Bone marrow (tissue), 2 donors: Measurements from ENCODE around the gene SERTAD1.
"Not testable (repeated sequence)": the region's sequence is repeated elsewhere in the genome, so short reads cannot be mapped to it uniquely, and the experiment has no call there.

Experiments used
- DNase-seq, 2 donors: peaks; one replicate each; lab custom pipeline; 2025; lab: John Stamatoyannopoulos, UW

Gene SERTAD1

DNA sequence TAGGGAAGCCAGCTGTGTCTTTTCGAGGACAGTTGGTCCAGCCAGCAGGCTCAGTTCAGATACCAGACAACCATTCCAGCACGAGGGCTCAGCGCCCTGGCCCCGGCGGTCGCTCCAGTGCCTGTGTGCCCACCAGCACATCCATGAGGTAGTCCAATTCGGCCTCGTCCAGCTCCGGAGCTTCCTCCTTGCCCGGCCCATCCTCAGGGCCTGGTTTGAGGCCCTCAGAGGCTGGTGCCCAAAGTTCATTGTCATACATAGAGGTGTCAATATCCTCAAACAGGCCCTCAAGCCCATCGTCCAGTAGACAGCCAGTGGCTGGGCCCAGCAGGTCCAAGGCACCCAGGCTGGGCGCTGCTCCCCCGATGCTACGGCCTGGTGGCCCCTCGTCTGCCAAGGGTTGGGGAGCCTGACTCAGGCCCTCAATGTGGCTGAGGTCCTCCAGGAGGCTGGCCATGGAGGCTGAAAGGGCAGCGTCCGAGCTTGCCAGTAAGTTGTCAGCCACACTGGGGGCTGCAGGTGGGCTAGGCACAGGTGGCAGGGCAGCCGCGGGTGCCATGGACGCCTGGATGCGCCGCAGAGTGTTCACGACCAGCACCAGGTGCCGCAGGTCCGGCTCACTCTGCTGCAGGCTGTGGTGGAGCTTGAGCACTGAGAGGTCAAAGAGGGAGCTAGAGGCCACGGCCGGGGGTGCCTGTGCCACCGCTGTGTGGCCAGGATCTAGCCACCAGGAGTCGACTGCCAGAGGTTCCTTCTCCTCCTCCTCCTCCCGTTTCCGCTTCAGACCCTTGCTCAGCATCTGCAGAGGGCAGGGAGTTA lies 2.8 kb downstream of the SERTAD1 start:
- DNase-seq = no peak

DNA sequence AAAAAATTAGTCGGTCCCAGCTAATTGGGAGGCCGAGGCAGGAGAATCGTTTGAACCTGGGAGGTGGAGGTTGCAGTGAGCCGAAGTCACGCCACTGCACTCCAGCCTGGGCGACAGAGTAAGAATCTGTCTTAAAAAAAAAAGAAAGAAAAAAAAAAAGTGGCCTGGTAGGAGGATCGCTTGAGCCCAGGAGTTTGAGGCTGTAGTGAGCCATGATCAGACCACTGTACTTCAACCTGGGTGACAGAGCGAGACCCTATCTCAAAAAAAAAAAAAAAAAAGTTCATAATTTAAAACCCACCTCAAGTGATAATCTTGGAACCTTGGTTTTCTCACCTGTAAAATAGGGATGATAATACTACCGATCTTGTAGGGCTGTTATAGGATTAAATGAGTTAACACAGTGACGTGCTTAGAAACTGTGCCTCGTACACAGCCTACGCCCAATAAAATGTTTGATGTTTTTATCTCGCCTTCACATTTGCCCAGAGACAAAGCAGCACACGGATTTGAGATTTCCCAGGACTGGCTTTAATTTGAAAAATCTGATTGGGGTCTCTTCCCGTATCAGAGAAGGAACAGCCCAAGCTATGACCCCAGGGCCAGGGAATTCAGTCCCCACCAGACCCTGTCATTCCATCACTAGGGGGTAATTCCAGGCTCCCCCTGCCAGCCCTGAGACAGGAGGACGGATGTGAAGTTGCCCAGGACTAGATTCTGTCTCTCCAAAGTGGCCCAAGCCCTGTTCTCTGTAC lies 3.6 kb downstream of the SERTAD1 start:
- no peak for DNase-seq

DNA sequence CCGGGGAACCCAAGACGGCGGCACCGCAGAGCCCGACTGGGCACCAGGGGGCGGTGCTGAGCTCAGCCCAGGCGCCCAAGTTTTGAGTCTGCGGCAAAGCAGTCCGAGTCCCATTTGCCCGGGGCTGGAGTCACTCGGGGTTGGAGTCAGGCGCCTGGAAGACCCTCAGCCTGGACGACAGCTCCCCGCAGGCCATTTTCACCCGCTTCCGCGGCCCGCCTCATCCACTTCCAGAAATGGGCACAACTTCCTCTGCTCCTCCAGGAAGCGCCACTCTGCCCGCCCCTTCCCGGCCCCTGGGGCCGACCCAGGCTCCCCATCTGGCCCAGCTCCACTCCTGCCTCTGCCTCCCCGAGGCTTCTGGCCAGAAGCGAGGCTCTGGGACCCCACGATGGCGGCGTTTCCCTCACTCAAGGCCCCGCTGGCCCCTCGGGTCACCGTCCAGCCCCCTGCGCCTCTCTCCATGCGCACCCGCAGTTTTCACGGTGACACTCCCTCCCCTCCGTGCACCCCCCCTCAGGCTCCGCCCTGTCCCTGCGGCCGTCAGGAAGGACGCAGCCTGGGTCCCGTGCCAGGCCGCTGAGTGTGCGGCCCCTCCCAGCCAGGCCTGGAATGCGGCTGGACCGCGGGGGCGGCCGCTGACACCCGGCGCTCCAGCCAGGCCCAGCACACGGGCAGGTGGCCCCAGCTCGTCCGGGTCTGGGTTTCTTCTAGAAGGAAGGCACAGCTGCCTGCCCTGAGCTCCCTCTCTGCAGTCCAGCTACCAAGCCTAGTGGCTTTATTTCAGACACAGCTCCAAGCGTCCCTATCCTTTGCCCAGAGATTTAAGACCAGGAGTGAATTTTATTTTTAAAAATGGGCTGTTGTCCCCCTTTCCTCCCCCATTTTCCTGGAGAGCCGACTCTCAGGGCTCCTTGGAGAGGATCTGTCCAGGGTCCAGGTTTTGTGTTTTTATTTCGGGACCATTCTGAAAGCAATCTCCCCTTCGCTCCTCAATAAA lies 4.7 kb downstream of the SERTAD1 start:
- peak; percentile 59 to 95 for DNase-seq

DNA sequence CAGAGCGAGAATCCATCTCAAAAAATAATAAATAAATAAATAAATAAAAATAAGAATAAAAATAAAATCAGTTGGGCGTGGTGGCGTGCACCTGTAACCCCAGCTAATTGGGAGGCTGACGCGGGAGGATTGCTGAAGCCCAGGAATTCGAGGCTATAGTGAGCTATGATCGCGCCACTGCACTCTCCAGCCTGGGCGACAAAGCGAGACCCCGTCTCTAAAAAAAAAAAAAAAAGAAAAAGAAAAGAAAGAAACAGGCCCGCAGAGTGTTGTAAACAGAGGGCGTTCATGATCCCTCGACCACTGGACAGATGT lies 5.4 kb downstream of the SERTAD1 start:
- no peak for DNase-seq

DNA sequence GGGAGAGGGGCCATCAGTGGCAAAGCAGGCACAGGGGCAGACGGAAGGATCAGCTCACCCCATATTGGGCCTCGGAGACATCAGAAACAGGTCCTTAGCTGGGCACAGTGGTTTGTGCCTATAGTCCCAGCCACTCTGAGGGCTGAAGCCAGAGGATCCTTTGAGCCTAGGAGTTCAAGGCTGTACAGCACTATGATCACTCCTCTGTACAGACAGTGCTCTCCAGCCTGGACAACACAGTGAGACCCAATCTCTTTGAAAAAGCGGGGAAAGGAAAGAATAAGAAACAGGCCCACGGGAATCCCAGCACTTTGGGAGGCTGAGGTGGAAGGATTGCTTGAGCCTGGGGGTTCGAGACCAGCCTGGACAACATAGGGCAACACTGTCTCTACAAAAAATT lies 6.0 kb downstream of the SERTAD1 start:
- no peak for DNase-seq

DNA sequence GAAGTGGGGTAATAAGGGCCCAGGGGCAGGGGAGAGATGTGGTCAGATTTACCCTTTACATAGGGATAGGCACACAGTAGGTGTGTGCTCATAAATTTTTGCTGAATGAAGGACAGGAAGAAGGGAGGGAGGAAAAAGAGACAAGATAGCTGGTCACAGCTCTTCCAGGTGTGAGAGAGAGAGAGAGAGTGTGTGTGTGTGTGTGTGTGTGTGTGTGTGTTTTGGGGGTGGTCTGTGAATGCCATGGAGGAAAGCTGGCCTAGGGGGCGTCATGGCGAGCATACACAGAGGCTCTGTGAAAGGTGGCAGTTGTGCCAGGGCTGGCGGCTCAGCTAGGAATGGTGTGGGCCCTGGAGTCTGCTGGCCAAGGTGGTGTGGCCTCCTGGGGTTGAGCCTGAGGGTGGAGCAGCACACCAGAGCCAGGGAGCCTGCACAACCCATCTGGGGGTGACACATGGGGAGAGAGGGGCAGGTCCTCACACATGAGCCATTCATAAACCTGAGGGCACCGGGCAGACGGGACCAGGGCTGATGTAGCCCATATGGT lies 6.7 kb downstream of the SERTAD1 start:
- no peak for DNase-seq

DNA sequence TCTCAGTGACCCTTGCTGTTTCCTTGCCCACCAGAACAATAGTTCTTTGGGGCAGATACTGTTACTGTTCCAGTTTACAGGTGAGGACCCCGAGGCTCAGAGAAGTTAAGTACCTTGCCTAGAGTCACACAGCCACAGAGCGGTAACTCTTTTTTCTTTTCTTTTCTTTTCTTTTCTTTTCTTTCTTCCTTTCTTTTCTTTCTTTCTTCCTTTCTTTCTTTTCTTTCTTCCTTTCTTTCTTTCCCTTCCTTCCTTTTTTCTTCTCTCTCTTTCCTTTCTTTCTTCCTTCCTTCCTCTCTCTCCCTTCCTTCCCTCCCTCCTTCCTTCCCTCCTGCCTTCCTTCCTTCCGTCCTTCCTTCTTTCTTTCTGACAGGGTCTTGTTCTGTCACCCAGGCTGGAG lies 7.8 kb downstream of the SERTAD1 start:
- DNase-seq = no peak

DNA sequence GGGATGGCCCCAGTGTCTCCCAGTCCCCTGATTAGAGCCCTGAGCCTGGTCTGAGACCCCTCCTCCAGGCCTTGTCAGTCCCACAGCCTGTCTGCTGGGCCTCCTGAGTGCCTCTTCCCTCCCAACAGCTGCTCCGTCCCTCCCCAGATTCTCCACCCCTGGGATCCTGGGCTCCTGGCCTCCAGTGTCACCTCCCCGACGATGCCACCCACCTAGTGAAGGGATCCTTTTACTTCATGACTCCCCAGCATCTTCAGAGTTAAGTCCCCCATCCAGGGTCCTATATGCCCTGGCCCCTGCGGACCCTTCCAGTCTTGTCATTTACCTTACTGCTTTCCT lies 8.2 kb downstream of the SERTAD1 start:
- DNase-seq = no peak

DNA sequence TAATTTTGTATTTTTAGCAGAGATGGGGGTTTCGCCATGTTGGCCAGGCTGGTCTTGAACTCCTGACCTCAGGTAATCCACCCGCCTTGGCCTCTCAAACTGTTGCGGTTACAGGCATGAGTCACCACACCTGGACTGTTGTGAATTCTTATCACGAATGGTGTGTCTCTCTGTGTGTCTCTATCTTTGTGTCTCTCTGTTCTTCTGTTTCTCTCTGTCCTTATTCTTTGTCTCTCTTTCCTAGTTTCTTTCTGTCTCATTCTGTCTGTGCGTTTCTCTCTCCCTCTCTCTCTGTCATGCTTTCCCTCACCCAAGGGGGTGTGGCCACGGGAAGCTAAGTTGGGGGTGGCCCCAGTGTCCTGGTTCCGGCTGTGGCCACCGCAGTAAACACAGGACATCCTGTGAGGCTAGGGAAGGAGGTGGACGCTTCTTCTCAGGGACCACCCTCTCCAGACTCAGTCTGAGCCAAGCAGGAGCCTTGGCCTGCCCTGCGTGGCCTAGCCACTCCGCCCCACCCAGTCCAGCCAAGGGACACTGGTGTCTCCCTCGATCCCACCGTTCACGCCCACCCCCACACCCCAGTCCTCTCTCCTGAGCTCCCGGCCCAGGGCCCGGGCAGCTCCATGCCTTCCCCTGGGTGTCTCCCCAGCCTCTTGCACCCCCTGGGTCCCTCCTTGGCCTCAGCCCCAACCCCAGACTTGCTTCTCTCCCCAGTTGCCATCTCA lies 8.7 kb downstream of the SERTAD1 start:
- DNase-seq = peak in 1 of 2 donors; percentile 29

DNA sequence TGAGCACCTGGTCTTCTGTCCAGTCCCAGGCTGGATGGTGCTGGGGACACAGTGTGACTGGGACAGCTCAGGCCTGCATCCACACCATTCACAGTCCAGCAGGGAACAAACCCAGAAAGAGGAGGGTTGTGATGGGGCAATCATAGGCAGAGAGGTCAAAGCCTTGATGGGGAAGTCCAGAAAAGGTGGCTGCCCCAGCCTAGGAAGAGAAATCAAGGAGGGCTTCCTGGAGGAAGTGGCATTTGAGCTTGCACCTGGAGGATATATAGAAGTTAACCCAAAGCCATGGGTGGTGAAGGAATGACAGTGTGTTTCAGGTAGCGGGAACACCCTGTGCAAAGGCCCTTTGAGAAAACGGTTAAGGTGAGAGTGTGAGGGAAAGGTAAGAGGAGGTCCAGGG lies 10.0 kb downstream of the SERTAD1 start:
- no peak for DNase-seq

DNA sequence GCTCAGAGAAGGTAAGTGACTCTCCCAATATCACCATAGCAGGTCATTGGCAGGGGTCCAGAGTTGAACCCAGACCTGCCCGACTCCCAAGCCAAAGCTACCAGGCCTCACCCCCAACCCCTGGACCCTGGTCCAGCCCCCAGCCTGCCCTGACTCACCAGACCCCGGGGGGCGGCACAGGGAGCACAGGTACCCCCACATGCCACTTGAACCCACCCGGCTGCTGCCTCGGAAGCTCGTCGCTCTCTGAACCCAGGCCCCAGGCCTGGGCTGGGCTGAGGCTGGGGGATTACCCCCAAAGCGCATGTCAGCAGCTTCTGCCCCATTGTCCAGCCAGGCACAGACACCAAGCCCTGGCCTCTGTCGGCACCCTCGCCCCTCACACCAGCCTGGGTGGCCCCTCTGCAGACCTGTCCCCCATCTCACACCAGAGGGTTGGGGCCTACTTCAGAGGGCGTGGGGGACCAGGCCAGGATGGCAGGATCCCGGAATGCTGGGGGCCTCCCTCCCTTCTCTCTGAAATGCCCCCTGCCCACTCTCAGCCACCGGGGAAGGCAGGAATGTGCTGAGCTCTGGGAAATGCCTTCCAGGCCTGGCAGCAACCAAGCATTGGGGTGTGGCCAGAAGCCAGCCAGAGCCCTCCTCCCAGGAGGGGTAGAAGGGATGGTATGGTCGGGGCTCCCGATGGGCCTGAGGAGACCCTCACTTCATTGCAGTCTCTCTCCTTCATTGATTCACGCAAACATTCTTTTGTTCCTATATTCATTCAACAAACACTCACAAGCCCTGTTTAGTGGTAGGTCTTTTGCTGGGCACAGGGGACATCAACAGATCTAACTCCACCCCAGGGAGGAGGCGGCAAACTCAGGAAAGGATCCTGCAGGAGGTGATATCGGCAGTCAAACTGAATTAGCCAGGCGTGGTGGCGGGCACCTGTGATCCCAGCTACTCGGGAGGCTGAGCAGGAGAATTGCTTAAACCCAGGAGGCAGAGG lies 11.0 kb downstream of the SERTAD1 start:
- no peak for DNase-seq

DNA sequence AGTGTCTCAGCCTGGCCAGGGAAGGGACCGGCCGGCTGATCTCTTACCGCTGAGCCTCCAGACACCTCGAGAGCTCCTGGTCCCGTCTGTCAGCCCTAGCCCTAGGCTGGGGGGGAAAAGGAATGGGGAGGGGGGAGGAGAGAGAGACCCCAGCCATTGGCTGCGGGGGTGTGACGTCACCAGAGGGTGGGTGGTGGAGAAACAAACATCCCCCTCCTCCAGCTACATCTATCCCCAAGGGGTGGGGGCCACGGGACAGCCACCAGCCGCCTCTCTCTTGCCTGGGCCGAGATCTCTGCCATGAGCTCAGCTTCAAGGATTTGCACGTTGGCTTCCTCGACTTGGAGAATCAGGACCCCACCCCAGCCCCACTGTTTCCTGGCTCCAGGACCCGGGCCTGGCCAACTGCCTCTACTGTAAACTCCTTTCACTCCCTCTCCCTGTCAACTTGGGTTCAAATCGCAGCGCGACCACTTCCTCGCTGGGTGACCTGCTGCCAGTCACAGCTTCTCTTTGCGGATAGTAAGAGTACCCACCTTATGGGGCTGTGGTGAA lies 12.4 kb downstream of the SERTAD1 start, which contains the start of gene PRX:
PRX (minus strand) TSS at position 88 of the 555 bp plus-strand sequence. CDS start 5,446 bp downstream, outside the sequence.
- DNase-seq = no peak

DNA sequence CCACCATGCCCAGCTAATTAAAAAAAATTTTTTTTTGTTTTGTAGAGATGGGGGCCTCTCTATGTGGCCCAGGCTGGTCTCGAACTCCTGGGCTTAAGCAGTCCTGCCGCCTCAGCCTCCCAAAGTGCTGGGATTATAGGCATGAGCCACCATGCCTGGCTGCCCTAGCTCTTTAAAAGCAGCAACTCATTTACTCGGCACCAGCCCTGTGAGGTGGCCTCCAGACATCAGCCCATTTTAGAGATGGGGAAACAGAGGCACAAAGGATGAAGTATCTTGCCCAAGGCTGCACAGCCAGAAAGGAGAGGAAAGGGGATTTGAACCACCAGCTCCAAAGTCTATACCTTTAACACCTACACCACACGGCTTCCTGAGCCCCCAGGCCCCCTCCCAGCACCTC lies 12.9 kb downstream of the SERTAD1 start:
- no peak for DNase-seq

DNA sequence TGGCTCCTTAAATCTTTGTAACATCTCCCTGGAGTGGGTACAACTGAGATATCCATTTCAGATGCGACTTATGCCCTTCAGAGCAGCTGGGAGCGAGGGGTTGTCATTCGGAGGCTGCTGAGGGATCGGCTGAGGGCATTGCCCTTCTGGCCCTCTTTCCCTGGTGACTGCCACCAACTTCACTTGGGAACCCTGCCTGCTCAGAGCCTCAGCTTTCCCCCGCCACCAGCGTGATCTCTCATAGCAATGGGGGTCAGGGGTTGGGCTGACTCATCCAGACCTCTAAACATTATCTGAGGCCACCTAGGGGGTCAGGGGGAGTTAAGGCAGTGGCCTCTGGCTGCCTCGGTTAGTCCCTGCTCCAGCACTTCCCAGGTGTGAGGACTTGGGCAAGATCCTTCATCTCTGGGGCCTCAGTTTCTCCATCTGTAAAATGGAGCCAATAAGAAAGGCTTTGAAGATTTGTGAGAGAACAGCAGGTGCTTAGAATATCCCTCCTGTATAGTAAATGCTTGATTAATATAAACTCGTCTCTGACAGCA lies 13.8 kb downstream of the SERTAD1 start:
- DNase-seq = no peak

DNA sequence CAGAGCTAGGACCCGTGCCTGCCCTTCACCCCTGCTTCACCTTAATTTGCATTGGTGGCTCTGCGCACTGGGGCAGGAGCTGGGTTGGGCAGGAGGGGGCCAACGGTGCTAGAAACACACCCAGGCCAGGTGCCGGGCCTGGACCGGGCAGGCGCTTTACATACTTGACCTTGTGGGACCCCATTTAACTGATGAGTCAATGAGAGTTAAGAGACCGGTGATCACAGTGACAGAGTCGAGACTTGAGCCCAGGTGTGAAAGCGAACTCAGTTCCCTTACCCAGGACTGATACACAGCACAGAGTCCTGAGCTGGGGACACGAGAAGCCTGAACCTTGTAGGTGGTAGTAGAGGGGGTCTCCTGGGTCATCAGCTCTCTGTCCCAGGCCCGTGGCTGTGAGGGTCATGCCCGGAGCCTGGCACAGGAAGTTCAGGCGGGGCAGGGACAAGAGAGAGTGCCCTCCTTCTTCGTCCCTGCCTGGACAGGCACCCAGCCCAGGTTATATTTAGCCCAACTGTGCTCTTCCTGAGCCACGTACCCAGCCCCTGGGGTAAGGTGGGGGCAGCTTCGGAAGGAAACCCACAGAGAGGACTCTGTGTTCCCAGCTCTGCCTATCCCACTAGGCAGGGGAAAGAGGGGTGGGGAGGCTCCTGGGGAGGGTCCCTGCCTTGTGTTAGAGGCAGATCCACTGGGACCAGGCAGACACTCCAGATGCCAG lies 14.5 kb downstream of the SERTAD1 start:
- no peak for DNase-seq

DNA sequence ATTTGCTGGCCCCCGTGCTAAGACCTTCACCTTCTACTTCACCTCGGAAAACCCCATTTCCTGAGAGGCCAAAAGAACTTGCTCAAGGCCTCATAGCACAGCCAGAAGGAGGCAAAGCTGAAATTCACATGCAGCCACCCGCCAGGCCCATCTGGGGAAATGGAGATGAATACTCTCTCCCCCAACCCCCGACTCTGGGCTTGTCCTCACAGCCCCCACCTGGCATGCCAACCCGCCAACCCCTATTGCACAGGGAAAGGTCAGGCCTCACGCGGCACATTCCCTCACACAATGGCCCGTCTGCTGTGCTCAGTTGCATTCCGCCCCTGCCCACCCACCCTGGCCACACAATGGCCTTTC lies 15.8 kb downstream of the SERTAD1 start:
- no peak for DNase-seq

DNA sequence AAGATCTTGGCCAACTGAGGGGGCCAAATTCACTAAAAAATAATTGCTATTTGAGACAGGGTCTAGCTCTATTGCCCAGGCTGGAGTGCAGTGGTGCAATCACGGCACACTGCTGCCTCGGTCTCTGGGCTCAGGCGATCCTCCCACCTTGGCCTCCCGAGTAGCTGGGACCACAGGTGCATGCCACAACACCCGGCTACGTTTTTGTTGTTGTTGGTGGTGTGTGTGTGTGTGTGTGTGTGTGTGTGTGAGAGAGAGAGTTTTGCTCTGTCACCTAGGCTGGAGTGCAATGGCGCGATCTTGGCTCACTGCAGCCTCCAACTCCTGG lies 17.2 kb downstream of the SERTAD1 start:
- DNase-seq = not testable (repeated sequence)

DNA sequence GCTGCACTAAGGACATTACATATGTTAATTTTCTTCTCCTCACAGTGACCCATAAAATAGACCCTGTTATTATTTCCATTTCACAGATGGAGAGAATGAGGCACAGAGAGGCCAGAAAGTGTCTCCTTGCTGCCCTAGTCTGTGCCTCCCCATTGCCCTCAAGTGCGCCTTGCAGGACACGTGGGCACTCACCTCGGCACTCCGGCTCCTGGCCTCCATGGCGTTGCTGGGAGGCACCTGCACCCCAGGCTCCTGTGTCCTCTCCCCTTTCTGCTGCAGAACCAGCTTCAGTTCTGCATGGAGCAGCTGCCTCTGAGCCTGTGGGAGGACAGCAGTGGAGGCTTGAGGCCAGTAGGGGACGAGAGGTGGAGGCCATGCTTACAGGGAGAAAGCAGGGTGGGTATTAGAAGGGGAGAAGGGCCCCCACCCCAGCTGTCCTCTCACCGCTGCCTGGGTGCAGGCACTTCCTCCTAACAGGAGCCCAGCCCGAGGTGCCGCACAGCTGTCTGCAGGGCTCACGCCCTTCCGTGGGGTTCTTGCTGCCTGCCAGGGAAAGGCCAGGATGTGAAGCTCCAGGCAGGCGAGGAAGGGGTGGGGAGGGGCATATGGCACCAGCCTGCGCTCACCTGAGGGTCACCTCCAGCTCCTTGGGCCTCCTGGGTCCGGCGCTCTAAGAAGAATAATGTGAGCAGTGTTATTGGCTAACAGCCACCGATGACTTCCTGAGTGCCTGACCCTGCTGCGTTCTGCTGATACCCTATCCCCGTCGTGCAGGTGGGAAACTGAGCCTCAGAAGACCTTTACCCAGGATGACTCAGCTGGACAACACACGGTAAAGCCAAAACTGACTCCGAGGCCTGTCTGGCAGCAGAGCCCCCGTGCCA lies 17.8 kb downstream of the SERTAD1 start:
- DNase-seq = no peak
